Activated T-cell treated with anti-CD3 and anti-CD28 coated beads, Interleukin-2, amount 50 U/mL, for 48 hours (primary cell): Measurements from ENCODE around the gene SNIP1.
"Not testable (repeated sequence)": the region's sequence is repeated elsewhere in the genome, so short reads cannot be mapped to it uniquely, and the experiment has no call there.

ENCODE experiments used
- DNase-seq, 2 experiments: peaks; one replicate each; pipeline ENCODE4 v3.0.0-alpha.2; 2020

SNIP1 gene

DNA sequence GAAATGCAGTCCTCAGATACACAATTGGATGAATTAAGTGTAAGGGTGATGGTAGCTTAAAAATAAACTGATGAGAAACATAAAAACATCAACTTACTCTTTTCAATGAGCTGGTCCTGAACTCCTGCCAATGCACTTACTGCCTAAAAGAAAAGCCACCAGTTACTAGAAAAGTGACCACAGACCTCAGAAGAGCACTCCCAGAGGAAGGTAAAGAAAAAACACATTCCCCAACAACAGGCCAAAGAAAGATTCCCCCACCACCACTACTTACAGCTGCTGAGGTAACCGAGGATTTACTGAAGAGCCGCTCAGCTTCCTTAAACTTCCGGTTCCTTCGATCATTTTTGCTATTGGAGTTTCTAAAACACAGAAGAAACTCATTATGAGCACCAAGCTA is 44.9 kb downstream of the SNIP1 start:
- no peak for DNase-seq

DNA sequence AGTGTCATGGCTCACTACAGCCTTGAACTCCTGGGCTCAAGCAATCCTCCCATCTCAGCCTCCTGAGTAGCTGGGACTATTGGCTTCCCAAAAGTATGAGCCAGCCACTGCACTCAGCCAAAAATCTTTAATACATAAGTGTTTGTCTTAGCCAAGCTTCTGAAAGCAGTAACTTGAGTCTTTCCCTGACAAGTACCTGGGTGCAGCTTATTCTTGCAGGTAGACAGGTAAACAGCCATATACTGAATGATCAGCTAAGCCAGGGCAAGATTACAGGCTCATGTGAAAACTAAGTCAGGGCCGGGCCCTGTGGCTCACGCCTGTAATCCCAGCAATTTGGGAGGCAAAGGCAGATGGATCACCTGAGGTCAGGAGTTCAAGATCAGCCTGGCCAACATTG is 47.4 kb downstream of the SNIP1 start:
- no peak for DNase-seq

GRCh38 chr1:37502791-37503190 is 51.3 kb downstream of the SNIP1 start:
- DNase-seq, result not testable (repeated sequence)

- no peak for DNase-seq
Observed at GRCh38 chr1:37502104-37502503, 52.0 kb downstream of the SNIP1 start.

DNA sequence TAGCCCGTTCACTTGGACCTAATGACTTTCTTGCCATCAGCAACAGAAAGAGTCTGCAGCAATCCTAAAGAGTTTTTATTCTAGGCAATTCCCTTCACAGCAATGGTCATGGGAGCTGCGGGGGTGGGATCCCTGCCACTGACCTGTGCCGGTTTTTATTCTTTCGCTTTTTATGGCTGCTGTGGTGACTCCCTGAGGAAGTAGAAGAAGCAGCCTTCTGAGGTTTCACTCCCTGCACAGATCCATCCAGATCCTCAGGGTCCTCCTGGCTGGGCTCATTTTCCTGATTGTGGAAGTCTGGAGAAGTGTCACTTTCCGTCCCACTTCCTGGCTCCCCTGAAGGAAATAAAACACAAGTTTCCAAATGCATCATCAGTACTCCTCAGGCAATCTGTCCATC is 52.4 kb downstream of the SNIP1 start:
- DNase-seq, result no peak

- no peak for DNase-seq
Observed at GRCh38 chr1:37498872-37499617, 55.0 kb downstream of the SNIP1 start.

DNA sequence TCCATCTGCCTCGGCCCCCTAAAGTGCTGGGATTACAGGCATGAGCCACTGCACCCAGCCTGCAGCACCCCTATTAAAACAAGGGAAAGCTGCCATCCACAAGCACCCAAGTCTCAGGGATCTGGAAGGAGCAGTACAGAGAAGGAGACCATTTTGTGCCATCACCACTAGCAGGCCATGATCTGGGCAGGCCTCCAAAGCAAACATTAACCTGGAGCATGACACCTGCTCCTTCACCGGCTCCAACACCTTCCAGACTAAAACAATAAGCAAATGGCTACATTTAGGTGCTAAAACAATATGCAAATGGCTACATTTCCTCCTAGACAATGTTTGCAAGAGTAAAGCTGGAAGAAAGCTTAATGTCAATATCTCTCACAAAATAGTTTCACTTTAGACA is 56.3 kb downstream of the SNIP1 start:
- no peak for DNase-seq

DNA sequence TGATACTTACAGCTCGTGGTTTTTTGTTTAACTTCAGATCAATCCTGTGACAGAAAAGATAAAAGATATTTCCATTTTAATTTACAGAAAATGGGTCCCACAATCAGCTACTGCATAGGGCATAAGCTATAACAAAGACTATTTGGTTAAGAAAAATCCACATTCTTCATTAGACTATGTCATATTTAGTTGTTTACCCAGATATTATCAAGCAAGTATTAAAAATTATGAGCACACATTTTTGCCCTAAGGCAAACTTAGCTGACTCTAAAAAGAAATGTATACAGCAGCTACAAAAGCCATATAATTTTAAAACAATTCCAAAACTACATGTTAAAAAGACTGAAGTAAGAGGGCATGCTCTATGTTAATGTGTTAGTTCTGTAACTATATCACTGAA is 58.2 kb downstream of the SNIP1 start:
- no peak for DNase-seq

DNA sequence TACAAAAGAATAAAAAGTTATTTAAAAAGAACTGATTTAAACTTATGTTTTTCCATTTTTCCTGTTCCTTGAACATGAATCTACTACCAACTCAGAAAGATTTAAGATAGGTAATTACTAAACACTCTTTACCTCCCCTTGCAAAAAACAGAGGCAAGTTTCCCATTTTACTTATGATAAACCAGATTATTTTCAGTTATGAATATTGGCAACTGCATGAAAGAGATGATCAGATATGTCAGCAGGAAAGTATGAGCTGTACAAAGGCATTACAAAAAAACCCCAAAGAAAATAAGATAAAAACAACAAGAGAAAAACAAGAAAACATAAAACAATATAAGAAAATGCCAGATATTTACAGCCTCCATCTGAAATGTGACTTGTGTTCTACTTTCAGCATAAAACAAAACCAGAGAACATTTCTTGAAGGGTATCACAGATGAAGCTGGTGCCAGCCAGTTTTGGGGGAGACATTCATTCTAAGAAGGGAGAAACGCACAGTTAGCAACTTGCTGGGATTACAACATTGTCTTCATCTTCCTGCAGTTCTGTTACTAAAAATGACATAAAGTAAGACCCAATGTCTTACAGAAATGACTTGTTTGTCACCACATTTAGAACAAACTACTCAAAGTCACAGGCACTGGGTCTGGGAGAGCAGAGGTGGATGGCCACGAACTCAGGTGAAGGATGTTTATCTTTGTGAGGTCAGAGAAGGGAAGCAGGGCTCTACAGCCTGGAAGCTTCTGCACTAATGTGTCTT is 60.6 kb downstream of the SNIP1 start:
- DNase-seq, result no peak

DNA sequence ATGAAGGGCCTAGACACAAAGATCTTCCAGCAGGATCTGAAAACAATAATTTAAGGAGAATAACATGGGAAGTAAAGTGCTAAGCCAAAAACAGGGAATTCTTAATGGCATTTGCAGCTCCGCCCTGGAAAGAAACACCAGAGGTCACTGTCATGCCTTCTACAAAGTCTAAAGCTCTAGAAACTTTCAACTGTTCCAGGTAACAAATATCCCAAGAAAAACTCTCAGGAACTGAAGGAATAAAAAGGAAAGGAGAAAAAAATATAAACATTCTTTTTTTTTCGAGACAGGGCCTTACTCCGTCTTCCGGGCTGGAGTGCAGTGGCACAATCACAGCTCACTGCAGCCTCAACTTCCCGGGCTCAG is 66.5 kb downstream of the SNIP1 start:
- DNase-seq, result no peak

GRCh38 chr1:37486680-37487618 is 67.1 kb downstream of the SNIP1 start:
- DNase-seq, result peak; percentile 87 to 89

DNA sequence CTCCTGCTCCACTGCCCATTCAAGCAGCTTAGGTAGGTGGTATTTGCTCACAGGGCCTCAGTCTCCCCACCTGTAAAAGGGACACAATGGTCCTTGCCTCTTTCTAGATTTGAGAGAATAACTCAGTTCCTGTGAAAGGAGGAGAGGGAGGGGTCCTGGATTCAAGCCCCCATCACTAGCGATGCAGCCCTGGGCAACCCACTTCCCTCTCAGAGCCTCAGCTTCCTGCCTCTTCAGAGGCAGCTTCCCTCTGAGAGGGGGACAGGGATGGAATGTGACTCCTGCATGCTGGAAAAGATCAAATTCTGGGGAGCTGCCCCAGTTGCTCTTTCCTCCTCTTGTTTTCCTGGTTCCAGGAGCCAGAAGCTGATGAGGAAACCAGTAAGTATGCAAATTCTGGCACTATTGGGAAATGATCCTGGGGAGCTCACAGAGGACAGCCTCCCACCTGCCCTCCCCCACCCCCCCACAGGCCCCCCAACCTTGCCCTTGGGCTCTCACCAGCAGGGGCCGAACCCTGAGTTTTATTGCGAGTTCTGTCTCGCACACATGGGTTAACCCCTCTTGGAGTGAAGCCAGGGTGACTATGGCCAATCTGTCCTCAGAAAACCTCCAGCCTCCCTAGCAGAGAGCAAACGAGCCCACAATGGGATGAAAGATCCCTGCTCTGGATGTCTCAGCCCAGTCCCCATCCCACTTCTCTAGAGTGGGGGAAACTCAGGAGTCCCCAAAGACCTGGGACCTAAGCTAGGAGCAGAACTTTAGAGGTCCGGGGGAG is 68.0 kb downstream of the SNIP1 start:
- DNase-seq, result no peak
